ENCODE measurements around the gene KCNQ1OT1. TPM values are rescaled to one million over a fixed set of nuclear protein-coding genes. Genes with fewer than 3 reads are reported as not detected.

KCNQ1OT1 gene
- total and polyA plus RNA-seq, 9 donors = 0.43 to 11.5 (median 5.2) TPM

- no peaks in the 10 kb centered on the region for H3K36me3 ChIP-seq
- no peaks in the 10 kb centered on the region for H3K9me3 ChIP-seq
- no peak for DNase-seq
- H3K27me3 ChIP-seq = no peaks in the 10 kb centered on the region
- TF ChIP-seq POLR2A (IDR thresholded peaks at IDR 0.05) = no peak
- no peak for TF ChIP-seq EP300 (IDR thresholded peaks at IDR 0.05)
- no peak for TF ChIP-seq CTCF (IDR thresholded peaks at IDR 0.05)
- H3K4me3 ChIP-seq = no peak overlapping the region
- WGBS, 3 donors = 89 to 93% (median 90%) methylated on average over 27 to 28 of the region's 28 CpGs
- no peaks in the 10 kb centered on the region for H3K4me1 ChIP-seq (ENCODE audit: insufficient read depth)
- intact Hi-C loops (cut with DNase I) = no loop called here
- H3K27ac ChIP-seq = no peak overlapping the region
Observed at GRCh38 chr11:2731130-2732125, 31.6 kb upstream of the KCNQ1OT1 start.

GRCh38 chr11:2730272-2731129 is 30.7 kb upstream of the KCNQ1OT1 start:
- Histone ChIP-seq H3K4me3 (no peak overlapping the region), H3K4me1 (ENCODE audit: insufficient read depth) (peaks cover 5% of the 10 kb centered on the region), H3K27me3 (no peaks in the 10 kb centered on the region), H3K36me3 (no peaks in the 10 kb centered on the region), H3K27ac (no peak overlapping the region), H3K9me3 (no peaks in the 10 kb centered on the region)
- intact Hi-C loops (cut with DNase I) = no loop called here
- no peak for TF ChIP-seq EP300 (IDR thresholded peaks at IDR 0.05)
- 82 to 92% (median 90%) methylated on average over 15 to 16 of the region's 16 CpGs for WGBS, 3 donors
- DNase-seq = no peak

- peaks cover 6% of the 10 kb centered on the region for H3K4me1 ChIP-seq (ENCODE audit: insufficient read depth)
- no peaks in the 10 kb centered on the region for H3K9me3 ChIP-seq
- TF ChIP-seq EP300 (IDR thresholded peaks at IDR 0.05) = no peak
- TF ChIP-seq POLR2A (IDR thresholded peaks at IDR 0.05) = no peak
- no peak for TF ChIP-seq CTCF (IDR thresholded peaks at IDR 0.05)
- no peak overlapping the region for H3K4me3 ChIP-seq
- H3K36me3 ChIP-seq = no peaks in the 10 kb centered on the region
- H3K27me3 ChIP-seq = no peaks in the 10 kb centered on the region
- no peak for DNase-seq
- H3K27ac ChIP-seq = no peak overlapping the region
- intact Hi-C loops (cut with DNase I) = no loop called here
- 95 to 98% (median 98%) methylated on average over 9 of the region's 9 CpGs for WGBS, 3 donors
Observed at GRCh38 chr11:2729841-2730240, 30.0 kb upstream of the KCNQ1OT1 start.

- intact Hi-C loops (cut with DNase I) = no loop called here
- Histone ChIP-seq H3K4me1 (ENCODE audit: insufficient read depth) (peaks cover 6% of the 10 kb centered on the region), H3K27ac (no peak overlapping the region), H3K27me3 (no peaks in the 10 kb centered on the region), H3K4me3 (no peak overlapping the region), H3K36me3 (no peaks in the 10 kb centered on the region), H3K9me3 (no peaks in the 10 kb centered on the region)
- WGBS, 3 donors = 86 to 97% (median 94%) methylated on average over 17 to 18 of the region's 18 CpGs
- no peak for TF ChIP-seq POLR2A (IDR thresholded peaks at IDR 0.05)
- no peak for TF ChIP-seq CTCF (IDR thresholded peaks at IDR 0.05)
- TF ChIP-seq EP300 (IDR thresholded peaks at IDR 0.05) = no peak
- no peak for DNase-seq
Observed at GRCh38 chr11:2728663-2729332, 29.0 kb upstream of the KCNQ1OT1 start.
